Astrocyte of the hippocampus (primary cell): Measurements from ENCODE around the gene ATXN1L.
"Not testable (repeated sequence)": the region's sequence is repeated elsewhere in the genome, so short reads cannot be mapped to it uniquely, and the experiment has no call there.

Experiments used
- DNase-seq: peaks from one replicate; pipeline ENCODE4 v3.0.0; 2011; ENCODE audit warnings: low read depth, low spot score

ATXN1L gene

DNA sequence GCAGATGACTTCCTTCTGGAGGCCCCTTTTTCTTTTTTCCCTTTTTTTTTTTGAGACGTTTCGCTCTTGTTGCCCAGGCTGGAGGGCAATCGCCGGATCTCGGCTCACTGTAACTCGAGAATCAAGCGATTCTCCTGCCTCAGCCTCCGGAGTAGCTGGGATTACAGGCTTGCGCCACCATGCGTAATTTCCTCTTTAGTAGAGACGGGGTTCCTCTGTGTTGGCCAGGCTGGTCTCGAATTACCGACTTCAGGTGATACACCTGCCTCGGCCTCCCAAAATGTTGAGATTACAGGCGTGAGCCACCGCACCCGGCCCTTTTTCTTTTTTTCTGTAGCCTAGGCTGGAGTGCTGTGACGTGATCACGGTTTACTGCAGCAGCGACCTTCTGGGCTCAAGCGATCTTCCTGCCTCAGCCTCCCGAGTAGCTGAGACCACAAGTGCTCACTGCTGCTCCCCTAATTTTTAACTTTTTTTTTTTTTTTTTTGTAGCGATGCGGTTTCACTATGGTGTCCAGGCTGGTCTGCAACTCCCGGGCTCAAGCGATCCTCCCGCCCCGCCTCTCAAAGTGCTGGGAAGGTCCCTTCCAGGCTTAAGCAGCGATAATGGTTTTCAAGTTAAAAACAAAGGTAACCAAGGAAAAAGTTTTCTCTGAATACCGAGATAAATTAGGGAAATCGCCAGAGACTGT is 48.6 kb downstream of the ATXN1L start:
- peak; percentile 60 for DNase-seq

DNA sequence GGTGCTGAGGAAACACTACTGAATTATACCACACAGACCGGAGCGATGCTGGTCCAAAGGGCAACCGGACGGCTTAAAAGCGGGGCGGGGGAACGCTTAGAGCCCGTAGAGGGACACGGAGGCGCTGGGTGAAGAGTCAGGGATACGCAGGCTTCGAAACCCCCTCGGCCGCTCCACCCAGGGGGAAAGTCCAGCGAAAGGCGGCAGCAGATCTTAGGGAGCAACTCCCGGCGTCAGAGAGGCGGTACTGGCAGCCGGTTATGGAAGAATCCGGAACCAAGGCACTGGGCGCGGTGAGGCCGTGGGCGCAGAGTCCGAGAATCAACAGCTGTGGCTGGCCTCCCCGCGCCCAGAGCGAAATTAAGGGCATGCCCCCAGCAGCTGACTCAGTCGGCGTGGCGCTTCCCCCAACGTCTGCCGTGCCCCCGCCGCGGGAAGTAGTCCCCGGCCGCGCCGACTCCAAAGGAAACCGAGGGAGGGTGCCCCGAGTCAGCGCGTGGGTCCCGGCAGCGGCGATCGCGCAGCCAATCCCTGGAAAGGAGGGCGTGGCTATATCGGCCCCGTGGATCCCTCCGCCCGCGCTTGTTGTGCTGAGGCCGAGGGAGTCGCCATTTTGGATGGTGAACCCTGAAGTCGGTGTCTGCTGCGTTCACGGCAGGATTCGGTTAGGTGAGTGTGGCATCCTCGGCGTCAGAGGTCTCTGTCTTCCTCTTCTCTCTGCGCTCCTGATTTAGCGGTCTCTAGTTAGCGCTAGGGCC is 49.3 kb downstream of the ATXN1L start, which contains the start of gene IST1:
Gene IST1 (plus strand): TSS at position 611 of the 758 bp plus-strand sequence. CDS start 20,110 bp downstream, outside the sequence.
- DNase-seq = peak; percentile 99

GRCh38 chr16:71895679-71896365 is 50.0 kb downstream of the ATXN1L start:
- peak; percentile 59 for DNase-seq

DNA sequence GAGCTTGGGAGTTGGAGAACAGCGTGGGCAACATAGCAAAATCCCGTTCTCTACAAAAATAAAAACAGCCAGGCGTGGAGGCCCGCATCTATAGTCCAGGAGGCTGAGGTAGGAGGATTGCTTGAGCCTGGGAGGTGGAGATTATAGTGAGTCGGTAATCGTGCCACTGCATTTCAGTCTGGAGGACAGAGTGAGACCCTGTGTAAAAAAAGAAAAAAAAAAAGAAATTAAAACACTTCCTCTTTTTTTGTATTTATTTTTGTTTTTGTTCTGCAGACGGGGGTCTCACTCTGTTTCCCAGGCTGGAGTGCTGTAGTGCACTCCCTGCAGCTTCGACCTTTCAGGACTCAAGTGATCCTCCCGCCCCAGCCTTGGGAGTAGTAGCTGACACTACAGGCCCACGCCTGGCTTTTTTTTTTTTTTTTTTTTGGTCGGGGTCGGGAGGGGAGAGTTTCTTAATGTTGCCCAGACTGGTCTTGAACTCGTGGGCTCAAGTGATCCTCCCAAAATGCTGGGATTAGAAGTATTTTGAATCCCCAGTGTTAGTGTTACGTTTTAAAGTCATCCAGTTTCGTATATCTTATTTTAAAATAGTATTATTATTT is 51.1 kb downstream of the ATXN1L start:
- DNase-seq = no peak

DNA sequence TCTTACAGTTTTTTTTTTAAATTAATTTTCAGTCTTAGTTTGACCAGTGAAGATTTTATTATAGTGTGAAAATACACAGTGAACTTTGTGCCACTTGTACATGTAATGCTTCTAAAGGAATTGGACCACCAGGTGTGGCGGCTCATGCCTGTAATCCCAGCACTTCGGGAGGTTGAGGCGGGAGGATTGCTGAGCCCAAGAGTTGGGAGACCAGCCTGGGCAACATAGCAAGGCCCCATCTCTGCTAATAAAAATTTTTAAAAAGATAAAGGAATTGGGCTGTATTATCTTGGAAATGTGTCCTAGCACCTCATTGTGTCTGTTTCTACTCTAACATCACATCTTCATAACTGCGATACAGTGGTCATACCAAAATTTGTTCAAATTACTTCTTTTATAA is 53.4 kb downstream of the ATXN1L start:
- DNase-seq = no peak

DNA sequence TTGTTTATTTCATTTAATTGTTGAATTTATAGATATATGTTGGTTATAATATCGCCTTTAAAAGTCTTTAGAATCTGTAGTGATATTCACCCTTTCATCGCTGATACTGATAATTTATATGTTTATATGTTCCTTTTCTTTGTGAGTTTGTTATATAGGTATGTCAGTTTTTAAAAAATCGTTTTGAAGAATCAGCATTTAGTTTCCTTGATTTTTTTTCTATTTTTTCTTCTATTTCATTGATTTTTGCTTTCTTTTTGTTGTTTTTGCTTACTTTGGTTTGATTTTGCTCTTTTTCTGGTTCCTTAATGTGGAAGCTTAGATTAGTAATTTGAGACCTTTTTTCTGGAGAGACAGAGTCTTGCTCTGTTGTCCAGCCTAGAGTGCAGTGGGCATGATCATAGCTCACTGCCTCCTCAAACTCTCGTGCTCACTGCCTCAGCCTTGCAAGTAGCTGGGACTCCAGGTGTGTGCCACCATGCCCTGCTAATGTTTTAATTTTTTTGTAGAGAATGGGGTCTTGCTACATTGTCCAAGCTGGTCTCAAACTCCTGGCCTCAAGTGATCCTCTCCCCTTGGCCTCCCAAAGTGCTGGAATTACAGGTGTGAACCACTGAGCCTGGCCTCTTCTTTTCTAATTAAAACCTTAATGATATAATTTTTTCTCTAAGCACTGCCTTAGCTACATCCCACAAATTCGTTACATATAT is 57.0 kb downstream of the ATXN1L start:
- DNase-seq = no peak

DNA sequence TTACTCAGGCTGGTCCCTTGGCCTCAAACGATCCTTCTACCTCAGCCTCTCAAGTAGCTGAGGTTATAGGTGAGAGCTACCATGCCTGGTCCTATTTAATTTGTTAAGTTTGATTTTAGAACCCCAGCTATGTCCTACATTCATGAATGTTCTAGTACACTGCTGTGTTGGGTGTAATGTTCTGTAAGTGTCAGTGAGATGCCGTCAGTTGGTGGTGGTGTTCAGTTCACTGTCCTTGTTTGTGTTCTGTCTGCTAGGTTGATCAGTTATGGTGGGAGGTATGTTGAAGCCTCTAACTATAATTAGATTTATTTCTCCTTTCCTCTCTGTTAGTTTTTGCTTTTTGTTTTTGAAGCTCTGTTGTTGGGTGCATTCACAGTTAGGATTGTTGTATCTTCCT is 57.8 kb downstream of the ATXN1L start:
- no peak for DNase-seq

DNA sequence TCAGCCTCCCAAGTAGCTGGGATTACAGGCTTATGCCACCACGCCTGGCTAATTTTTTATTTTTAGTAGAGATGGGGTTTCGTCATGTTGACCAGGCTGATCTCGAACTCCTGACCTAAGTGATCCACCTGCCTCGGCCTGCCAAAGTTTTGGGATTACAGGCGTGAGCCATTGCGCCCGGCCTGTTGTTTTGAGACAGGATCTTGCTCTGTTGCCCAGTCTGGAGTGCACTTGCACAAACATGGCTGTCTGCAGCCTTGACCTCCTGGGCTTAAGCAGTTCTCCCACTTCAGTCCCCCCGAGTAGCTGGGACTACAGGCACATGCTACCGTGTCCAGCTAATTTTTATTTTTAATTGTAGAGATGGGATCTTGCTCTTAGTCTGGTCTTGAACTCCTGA is 58.5 kb downstream of the ATXN1L start:
- DNase-seq = no peak

GRCh38 chr16:71905765-71906164 is 60.0 kb downstream of the ATXN1L start:
- DNase-seq = not testable (repeated sequence)
